ENCODE measurements around the gene PFAS.

- TF ChIP-seq RAD21 (conservative IDR thresholded peaks at IDR 0.05) (no peak), REST (IDR thresholded peaks at IDR 0.05; ENCODE audit: borderline replicate concordance) (no peak), TAF1 (IDR thresholded peaks at IDR 0.05; ENCODE audit: low read depth) (no peak), EZH2 (IDR thresholded peaks at IDR 0.05; ENCODE audit: borderline replicate concordance, insufficient read depth, low read length, poor library complexity, severe bottlenecking) (no peak)
Observed at GRCh38 chr17:8267480-8268147, 18.5 kb downstream of the PFAS start.
